GM23338 (cell line): ENCODE results near the gene FRAT2.

Experiments
- CREB1 ChIP-seq: fragments of 250-450 bp; sonication (Bioruptor Pico); IDR thresholded peaks from 2 replicates; pipeline ENCODE4 v1.5.0; 2020; ENCODE audit warnings: low read depth, mild to moderate bottlenecking, moderate library complexity
- CTCF ChIP-seq, 2 experiments: fragments of 200-600 bp in 1 of 2; sonication (generic) in 1 of 2; conservative IDR thresholded peaks; 2 replicates each; pipeline versions ENCODE4 v1.5.1 to v1.6.1; 2016 to 2017; ENCODE audit warnings: antibody characterized with exemption in 2 of 2, low read depth in 2 of 2, mild to moderate bottlenecking in 2 of 2, moderate library complexity in 1 of 2
- ETS1 ChIP-seq: IDR thresholded peaks from 2 replicates; pipeline ENCODE4 v1.6.1; 2016; ENCODE audit warnings: antibody characterized with exemption
- EZH2 ChIP-seq: fragments of 200-600 bp; sonication (generic); IDR thresholded peaks from one replicate; pipeline ENCODE4 v1.8.0; 2017; ENCODE audit warnings: antibody characterized with exemption, mild to moderate bottlenecking, low read depth; ENCODE audit not compliant: unreplicated experiment
- EZH2phosphoT487 ChIP-seq: fragments of 200-600 bp; sonication (generic); IDR thresholded peaks from one replicate; pipeline ENCODE4 v1.8.1; 2018; ENCODE audit warnings: antibody characterized with exemption; ENCODE audit not compliant: unreplicated experiment
- JUNB ChIP-seq: IDR thresholded peaks from one replicate; pipeline ENCODE4 v1.6.1; 2016; ENCODE audit warnings: antibody characterized with exemption; ENCODE audit not compliant: unreplicated experiment
- POLR2AphosphoS5 ChIP-seq: IDR thresholded peaks from 2 replicates; pipeline ENCODE4 v1.6.1; 2016; ENCODE audit warnings: antibody characterized with exemption, low read depth
- REST ChIP-seq: IDR thresholded peaks from one replicate; pipeline ENCODE4 v1.6.1; 2018; ENCODE audit warnings: antibody characterized with exemption; ENCODE audit not compliant: unreplicated experiment
- STAT1 ChIP-seq: IDR thresholded peaks from one replicate; pipeline ENCODE4 v1.6.1; 2016; ENCODE audit warnings: antibody characterized with exemption; ENCODE audit not compliant: unreplicated experiment
- ZNF462 ChIP-seq: fragments of 250-450 bp; sonication (Bioruptor Pico); IDR thresholded peaks from 2 replicates; pipeline ENCODE4 v1.5.0; 2020; ENCODE audit warnings: mild to moderate bottlenecking, moderate library complexity

- TF ChIP-seq CTCF (conservative IDR thresholded peaks at IDR 0.05; ENCODE audit: low read depth in 2 of 2) (no peak), EZH2phosphoT487 (no peak), POLR2AphosphoS5 (no peak), ZNF462 (CRISPR knock-in tag) (no peak), REST (no peak), CREB1 (no peak), EZH2 (no peak), ETS1 (no peak), JUNB (no peak), STAT1 (no peak)
Observed at GRCh38 chr10:97341416-97341815, 6.9 kb upstream of the FRAT2 start.
